CD14-positive monocyte (primary cell): ENCODE measurements around the gene GRAMD1A. TPM values are rescaled to one million over a fixed set of nuclear protein-coding genes. Genes with fewer than 3 reads are reported as not detected.

Experiments used
- DNase-seq, 3 donors: peaks; one replicate each; pipeline ENCODE4 v3.0.0-alpha.2; 2011 to 2022
- H2AFZ ChIP-seq: 2 replicates; pipeline ENCODE4 v1.6.0; 2012; ENCODE audit warnings: mild to moderate bottlenecking, low read depth, low read length, inconsistent platforms; ENCODE audit not compliant: insufficient read depth, poor library complexity, severe bottlenecking
- H3K27ac ChIP-seq, 2 donors: 1 replicate in 1 of 2; 2 replicates in 1 of 2; pipeline ENCODE4 v1.5.1; 2012 to 2013; ENCODE audit warnings: low read length in 2 of 2, control low read depth in 1 of 2, inconsistent platforms in 1 of 2, low read depth in 1 of 2, mild to moderate bottlenecking in 1 of 2
- H3K27me3 ChIP-seq, 2 donors: one replicate each; pipeline versions ENCODE4 v1.6.0 to v1.6.1; 2011 to 2013; ENCODE audit warnings: low read length in 2 of 2; ENCODE audit not compliant: control insufficient read depth in 2 of 2, insufficient read depth in 2 of 2
- H3K36me3 ChIP-seq, 2 donors: replicated peaks in 1 of 2; 1 replicate in 1 of 2; 2 replicates in 1 of 2; pipeline versions ENCODE4 v1.5.1 to v1.6.1; 2012 to 2013; ENCODE audit warnings: low read length in 2 of 2, control low read depth in 1 of 2, inconsistent platforms in 1 of 2, mild to moderate bottlenecking in 1 of 2; ENCODE audit not compliant: insufficient read depth in 2 of 2, control insufficient read depth in 1 of 2
- H3K4me1 ChIP-seq, 2 donors: 1 replicate in 1 of 2; 2 replicates in 1 of 2; pipeline versions ENCODE4 v1.5.1 to v1.6.1; 2012 to 2013; ENCODE audit warnings: low read length in 2 of 2, control low read depth in 1 of 2, inconsistent platforms in 1 of 2, mild to moderate bottlenecking in 1 of 2, moderate library complexity in 1 of 2; ENCODE audit not compliant: insufficient read depth in 2 of 2, control insufficient read depth in 1 of 2
- H3K4me2 ChIP-seq: replicated peaks from 2 replicates; pipeline ENCODE3; 2012; ENCODE audit warnings: low read length, moderate library complexity, mild to moderate bottlenecking; ENCODE audit not compliant: poor library complexity, severe bottlenecking; ENCODE audit errors: extremely low read depth
- H3K4me3 ChIP-seq, 3 experiments: fragments of 200-600 bp in 1 of 3; sonication (generic) in 1 of 3; replicated peaks in 1 of 3; 1 replicate in 2 of 3; 2 replicates in 1 of 3; pipeline ENCODE4 v1.5.1; 2011 to 2013; ENCODE audit warnings: low read length in 3 of 3, mild to moderate bottlenecking in 3 of 3, control low read depth in 2 of 3, low read depth in 2 of 3, inconsistent platforms in 1 of 3, moderate library complexity in 1 of 3
- H3K79me2 ChIP-seq: 2 replicates; pipeline ENCODE4 v1.6.0; 2012; ENCODE audit warnings: mild to moderate bottlenecking, control low read depth, inconsistent platforms, low read length, moderate library complexity; ENCODE audit not compliant: insufficient read depth
- H3K9ac ChIP-seq: 2 replicates; pipeline ENCODE4 v1.6.0; 2017; ENCODE audit warnings: low read length, mild to moderate bottlenecking; ENCODE audit not compliant: insufficient read depth, poor library complexity, severe bottlenecking
- H3K9me3 ChIP-seq, 2 donors: replicated peaks in 1 of 2; 1 replicate in 1 of 2; 2 replicates in 1 of 2; pipeline versions ENCODE4 v1.5.1 to v1.6.1; 2012 to 2013; ENCODE audit warnings: low read length in 2 of 2, control low read depth in 1 of 2; ENCODE audit not compliant: control insufficient read depth in 1 of 2, insufficient read depth in 1 of 2
- H4K20me1 ChIP-seq: 2 replicates; pipeline ENCODE4 v1.6.0; 2012; ENCODE audit warnings: mild to moderate bottlenecking, low read length, control low read depth, moderate library complexity; ENCODE audit not compliant: insufficient read depth
- H3K27ac Mint-ChIP-seq, 7 donors: one replicate each; pipeline ENCODE4 v1.8.0; 2020; ENCODE audit warnings: mild to moderate bottlenecking in 7 of 7, mixed read lengths in 7 of 7, moderate library complexity in 6 of 7, inconsistent platforms in 2 of 7
- H3K27me3 Mint-ChIP-seq, 3 donors: one replicate each; pipeline ENCODE4 v1.8.0; 2021 to 2022; ENCODE audit warnings: low read depth in 3 of 3, mild to moderate bottlenecking in 3 of 3, mixed read lengths in 3 of 3, moderate library complexity in 3 of 3, inconsistent platforms in 1 of 3
- H3K36me3 Mint-ChIP-seq, 2 donors: one replicate each; pipeline ENCODE4 v1.8.0; 2020; ENCODE audit warnings: mixed read lengths in 2 of 2, inconsistent platforms in 1 of 2, mild to moderate bottlenecking in 1 of 2
- H3K4me1 Mint-ChIP-seq: one replicate; pipeline ENCODE4 v1.8.0; 2020; ENCODE audit warnings: mild to moderate bottlenecking, mixed read lengths
- H3K4me3 Mint-ChIP-seq, 2 donors: one replicate each; pipeline ENCODE4 v1.8.0; 2020; ENCODE audit warnings: mild to moderate bottlenecking in 2 of 2, mixed read lengths in 2 of 2, moderate library complexity in 1 of 2
- H3K9me3 Mint-ChIP-seq, 7 donors: one replicate each; pipeline ENCODE4 v1.8.0; 2020 to 2022; ENCODE audit warnings: mixed read lengths in 7 of 7, mild to moderate bottlenecking in 6 of 7, moderate library complexity in 6 of 7, inconsistent platforms in 2 of 7
- CTCF ChIP-seq: fragments of 200-600 bp; IDR thresholded peaks from one replicate; pipeline ENCODE4 v1.8.0; 2022; ENCODE audit warnings: antibody characterized with exemption, mild to moderate bottlenecking
- WGBS: methylation state at CpG from one replicate; pipeline ENCODE4 v1.1.5; 2013; ENCODE audit warnings: missing lambda C conversion rate; ENCODE audit not compliant: insufficient coverage; 5-methylcytosine and 5-hydroxymethylcytosine counted together
- intact Hi-C, 2 donors: fragments of 100-400 bp; cut with micrococcal nuclease; formaldehyde crosslinking; loops; one replicate each; pipeline versions ENCODE4 v1.15.0 to v1.15.1; 2023
- polyA plus RNA-seq, 3 donors: library from polyadenylated mRNA; depleted of rRNA in 1 of 3; unstranded in 2 of 3; stranded (reverse) in 1 of 3; fragments of 300-500 nt in 2 of 3; fragments of >200 nt in 1 of 3; fragmentation: Illumina TruSeq in 2 of 3; gene quantifications; 1 replicate in 2 of 3; 2 replicates in 1 of 3; pipeline ENCODE4 v1.2.3, GENCODE V29; 2012 to 2021

The GRAMD1A gene
- polyA plus RNA-seq, 3 donors, result 9.3 to 73.9 (median 15.1) TPM

- Mint-ChIP-seq H3K36me3 (peaks cover 0 to 7% of the 10 kb centered on the region in 2 donors), H3K4me3 (peak overlapping the region in 1 of 2 donors; percentile 34), H3K4me1 (peaks cover 21% of the 10 kb centered on the region), H3K27me3 (peaks cover 18 to 36% (median 24%) of the 10 kb centered on the region in 3 donors), H3K9me3 (peaks cover 0 to 3% (median 0%) of the 10 kb centered on the region in 7 donors), H3K27ac (peak overlapping the region in 1 of 7 donors; percentile 57)
- no peak overlapping the region for H3K4me3 ChIP-seq
- H3K4me2 ChIP-seq, result no peak overlapping the region
- DNase-seq, result peak; percentile 47 to 64 (median 60)
- no peak overlapping the region for H3K9ac ChIP-seq
- H3K4me1 ChIP-seq, result peaks cover 22% of the 10 kb centered on the region in 2 donors
- H3K27ac ChIP-seq, result no peak overlapping the region
- no peaks in the 10 kb centered on the region for H4K20me1 ChIP-seq
- intact Hi-C loops, result no loop called here
- peak; percentile 99 for TF ChIP-seq CTCF
- WGBS, result 64% methylated on average over 8 of the region's 9 CpGs
- no peaks in the 10 kb centered on the region for H3K9me3 ChIP-seq
- H3K27me3 ChIP-seq, result peaks cover 4 to 23% of the 10 kb centered on the region in 2 donors
- H2AFZ ChIP-seq, result no peak overlapping the region
- H3K36me3 ChIP-seq, result no peaks in the 10 kb centered on the region
- H3K79me2 ChIP-seq, result no peaks in the 10 kb centered on the region
Observed at GRCh38 chr19:35044317-35045117, 44.4 kb downstream of the GRAMD1A start.

- 0% methylated on average over 7 of the region's 10 CpGs for WGBS
- Mint-ChIP-seq H3K4me1 (peaks cover 13% of the 10 kb centered on the region), H3K4me3 (no peak overlapping the region), H3K9me3 (peaks cover 0 to 3% (median 0%) of the 10 kb centered on the region in 7 donors), H3K27me3 (peaks cover 9 to 26% (median 17%) of the 10 kb centered on the region in 3 donors), H3K36me3 (no peaks in the 10 kb centered on the region), H3K27ac (no peak overlapping the region)
- H3K27me3 ChIP-seq, result peaks cover 0 to 10% of the 10 kb centered on the region in 2 donors
- no peaks in the 10 kb centered on the region for H4K20me1 ChIP-seq
- H3K36me3 ChIP-seq, result no peaks in the 10 kb centered on the region
- no peak overlapping the region for H2AFZ ChIP-seq
- no peak overlapping the region for H3K4me2 ChIP-seq
- H3K9me3 ChIP-seq, result no peaks in the 10 kb centered on the region
- peak; percentile 69 for TF ChIP-seq CTCF
- no peaks in the 10 kb centered on the region for H3K79me2 ChIP-seq
- no peak overlapping the region for H3K27ac ChIP-seq
- peak; percentile 46 to 70 (median 50) for DNase-seq
- H3K4me3 ChIP-seq, result no peak overlapping the region
- no peak overlapping the region for H3K9ac ChIP-seq
- intact Hi-C loops, result no loop called here
- peaks cover 9% of the 10 kb centered on the region in 2 donors for H3K4me1 ChIP-seq
Observed at GRCh38 chr19:35045667-35046300, 45.7 kb downstream of the GRAMD1A start.
